ENCODE results near the gene PLIN5.

Gene PLIN5

DNA sequence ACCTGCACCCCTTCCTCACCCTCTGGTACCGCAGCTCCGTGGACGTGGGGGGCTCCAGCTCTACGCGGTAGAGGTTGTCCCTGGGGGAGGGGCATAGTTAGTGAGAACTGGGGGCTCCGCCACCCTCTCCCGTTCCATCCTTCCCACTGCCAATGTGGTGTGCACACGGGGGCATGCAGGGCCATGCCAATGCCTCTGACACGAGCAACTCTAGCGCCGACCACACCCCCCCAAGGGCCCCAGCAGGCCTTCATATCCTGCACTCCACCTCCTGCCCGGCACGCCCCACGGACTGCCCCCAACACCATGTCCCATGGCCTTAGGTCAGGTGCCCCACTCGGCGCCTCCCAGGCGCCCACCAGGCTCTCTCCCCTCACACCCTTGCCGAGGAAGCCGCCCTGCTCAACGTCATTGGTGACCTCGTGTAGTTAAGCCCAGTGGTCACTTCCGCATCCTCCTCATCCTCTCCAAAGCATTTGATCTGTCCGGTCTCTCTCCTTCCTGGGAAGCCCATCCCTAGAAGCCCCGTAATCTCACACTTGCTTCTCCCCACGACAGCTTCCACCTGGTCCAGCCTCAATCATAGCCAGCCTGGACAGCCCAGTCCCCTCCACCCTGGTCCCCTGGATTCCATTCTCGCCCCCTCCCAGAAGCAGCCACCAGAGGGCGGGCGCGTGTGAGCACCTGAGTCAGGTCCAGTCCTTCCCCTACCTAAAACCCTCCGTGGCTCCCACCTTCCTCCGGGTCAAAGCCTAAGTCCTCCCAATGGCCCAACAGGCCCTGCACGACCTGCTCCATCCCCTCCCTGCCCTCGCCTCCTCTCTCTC, 22.3 kb upstream of the PLIN5 start:
- no peaks in the 10 kb centered on the region for H3K79me1 ChIP-seq (ENCODE audit: low read length)
- H3K27me3 ChIP-seq (ENCODE audit: insufficient read depth, low read length) = no peaks in the 10 kb centered on the region
- no peak overlapping the region for H3K14ac ChIP-seq (ENCODE audit: low read length)
- DNase-seq = peak in 1 of 2 donors; percentile 51
- H2BK120ac ChIP-seq (ENCODE audit: insufficient read depth, low read length, poor library complexity) = no peak overlapping the region
- H3K9me3 ChIP-seq (ENCODE audit: insufficient read depth, low read depth, low read length) = no peaks in the 10 kb centered on the region
- no peaks in the 10 kb centered on the region for H3K36me3 ChIP-seq (ENCODE audit: control insufficient read depth in 1 of 2, insufficient read depth in 2 of 2, low read length in 2 of 2)
- no peak overlapping the region for H3K4me2 ChIP-seq (ENCODE audit: low read length)
- no CpG with 5 or more reads among the region's 33 CpGs for WGBS (ENCODE audit: extremely low coverage, insufficient coverage, insufficient read length)
- H4K12ac ChIP-seq (ENCODE audit: low read depth, low read length) = no peak overlapping the region
- no peak overlapping the region for H2BK5ac ChIP-seq (ENCODE audit: low read depth, low read length, poor library complexity)
- H3K9ac ChIP-seq (ENCODE audit: low read length) = no peak overlapping the region
- H4K91ac ChIP-seq (ENCODE audit: low read depth, low read length) = no peak overlapping the region
- H3K4ac ChIP-seq (ENCODE audit: low read depth, low read length) = no peak overlapping the region
- no peak overlapping the region for H3K4me3 ChIP-seq (ENCODE audit: low read depth, low read length)
- no peak overlapping the region for H3K23ac ChIP-seq (ENCODE audit: low read length)
- H3K27ac ChIP-seq (ENCODE audit: low read depth, low read length) = no peak overlapping the region
- H2BK12ac ChIP-seq (ENCODE audit: low read length) = no peak overlapping the region
- H3K79me2 ChIP-seq (ENCODE audit: control insufficient read depth, insufficient read depth, low read length, poor library complexity) = no peaks in the 10 kb centered on the region
- H4K8ac ChIP-seq (ENCODE audit: low read depth, low read length) = no peak overlapping the region
- H3K18ac ChIP-seq (ENCODE audit: low read length) = no peak overlapping the region
- H2AFZ ChIP-seq (ENCODE audit: insufficient read depth, low read length, poor library complexity) = no peak overlapping the region
- no peaks in the 10 kb centered on the region for H3K4me1 ChIP-seq (ENCODE audit: control insufficient read depth in 1 of 2, insufficient read depth in 2 of 2, low read length in 2 of 2)
- H2AK5ac ChIP-seq (ENCODE audit: low read length) = no peak overlapping the region

DNA sequence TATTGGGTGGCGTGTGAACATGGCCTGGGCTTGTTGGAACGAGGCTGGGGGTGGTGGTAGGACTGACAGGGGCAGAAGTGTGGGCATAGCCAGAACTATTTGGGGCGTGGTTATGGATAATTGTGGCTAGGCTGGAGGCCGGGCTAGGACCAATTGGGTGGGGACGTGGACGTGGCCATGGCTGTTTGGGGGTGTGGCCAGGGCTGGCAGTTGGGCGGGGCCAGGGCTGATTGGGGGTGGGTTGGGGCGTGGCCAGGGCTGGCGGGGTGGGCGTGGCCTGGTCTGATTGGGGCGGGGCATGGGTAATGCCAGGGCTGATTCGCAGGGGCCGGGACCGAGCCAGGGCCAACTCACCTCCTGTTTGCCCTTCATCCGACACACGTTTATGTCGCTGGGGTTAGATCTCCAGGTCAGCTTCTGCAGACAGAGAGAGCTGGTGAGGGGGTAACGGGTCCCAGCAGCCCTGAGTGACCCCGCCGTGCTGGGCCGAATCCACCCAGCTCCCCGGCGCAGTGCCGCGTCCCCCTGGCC, 21.6 kb upstream of the PLIN5 start:
- H4K8ac ChIP-seq (ENCODE audit: low read depth, low read length) = no peak overlapping the region
- no peak overlapping the region for H3K4me3 ChIP-seq (ENCODE audit: low read depth, low read length)
- no peak overlapping the region for H2BK5ac ChIP-seq (ENCODE audit: low read depth, low read length, poor library complexity)
- no peak overlapping the region for H3K27ac ChIP-seq (ENCODE audit: low read depth, low read length)
- no peak overlapping the region for H3K4me2 ChIP-seq (ENCODE audit: low read length)
- H3K4me1 ChIP-seq (ENCODE audit: control insufficient read depth in 1 of 2, insufficient read depth in 2 of 2, low read length in 2 of 2) = no peaks in the 10 kb centered on the region
- no peaks in the 10 kb centered on the region for H3K9me3 ChIP-seq (ENCODE audit: insufficient read depth, low read depth, low read length)
- no peaks in the 10 kb centered on the region for H3K27me3 ChIP-seq (ENCODE audit: insufficient read depth, low read length)
- H2AFZ ChIP-seq (ENCODE audit: insufficient read depth, low read length, poor library complexity) = no peak overlapping the region
- H2BK120ac ChIP-seq (ENCODE audit: insufficient read depth, low read length, poor library complexity) = no peak overlapping the region
- no peaks in the 10 kb centered on the region for H3K79me2 ChIP-seq (ENCODE audit: control insufficient read depth, insufficient read depth, low read length, poor library complexity)
- H2BK12ac ChIP-seq (ENCODE audit: low read length) = no peak overlapping the region
- no peak overlapping the region for H4K12ac ChIP-seq (ENCODE audit: low read depth, low read length)
- H3K18ac ChIP-seq (ENCODE audit: low read length) = no peak overlapping the region
- H3K9ac ChIP-seq (ENCODE audit: low read length) = no peak overlapping the region
- peak; percentile 33 to 55 for DNase-seq
- H2AK5ac ChIP-seq (ENCODE audit: low read length) = no peak overlapping the region
- no peak overlapping the region for H3K4ac ChIP-seq (ENCODE audit: low read depth, low read length)
- H3K14ac ChIP-seq (ENCODE audit: low read length) = no peak overlapping the region
- WGBS (ENCODE audit: extremely low coverage, insufficient coverage, insufficient read length) = no CpG with 5 or more reads among the region's 25 CpGs
- H3K23ac ChIP-seq (ENCODE audit: low read length) = no peak overlapping the region
- H3K79me1 ChIP-seq (ENCODE audit: low read length) = no peaks in the 10 kb centered on the region
- H3K36me3 ChIP-seq (ENCODE audit: control insufficient read depth in 1 of 2, insufficient read depth in 2 of 2, low read length in 2 of 2) = no peaks in the 10 kb centered on the region
- H4K91ac ChIP-seq (ENCODE audit: low read depth, low read length) = no peak overlapping the region

DNA sequence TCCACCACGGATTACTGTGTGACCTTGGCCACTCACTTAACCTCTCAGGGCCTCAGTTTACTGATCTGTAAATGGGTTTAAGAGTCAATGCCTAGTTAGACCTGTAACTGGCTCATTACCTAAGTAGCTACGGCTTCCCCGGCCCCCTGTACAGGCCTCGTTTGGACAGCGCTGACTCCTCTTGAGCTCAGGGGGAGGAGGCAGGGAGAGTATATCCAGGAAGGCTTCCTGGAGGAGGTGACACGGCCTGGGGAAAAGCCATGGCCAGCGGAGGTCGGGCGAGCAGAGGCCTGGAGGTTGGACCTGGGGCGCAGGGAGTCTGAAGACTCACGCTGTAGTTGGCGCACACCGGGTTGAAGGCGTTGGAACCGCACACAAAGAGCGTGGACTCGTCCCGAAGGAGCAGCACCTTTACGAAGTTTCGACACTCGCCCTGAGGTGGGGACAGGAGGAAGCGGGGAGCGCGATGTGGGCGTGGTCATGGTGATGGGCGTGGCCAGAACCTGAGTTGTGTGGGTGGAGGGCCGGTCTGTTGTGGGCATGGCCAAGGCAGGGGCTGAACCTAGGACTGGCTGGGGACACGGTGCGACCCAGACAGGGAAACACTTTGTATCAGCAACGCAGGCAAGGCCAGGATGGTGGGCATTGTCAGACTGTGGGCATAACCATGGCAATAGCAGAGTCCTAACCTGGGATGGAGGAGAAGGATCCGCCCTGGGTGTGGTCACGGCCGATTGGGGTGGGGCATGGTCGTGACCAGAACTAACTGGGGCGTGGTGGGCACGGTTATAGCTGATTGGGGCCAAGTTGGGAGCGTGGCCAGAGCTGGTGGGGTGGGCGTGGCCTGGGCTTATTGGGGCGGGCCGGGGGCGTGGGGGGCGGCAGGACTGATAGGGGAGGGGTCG, 20.9 kb upstream of the PLIN5 start:
- Histone ChIP-seq H3K9me3 (ENCODE audit: insufficient read depth, low read depth, low read length) (no peaks in the 10 kb centered on the region), H3K4me3 (ENCODE audit: low read depth, low read length) (no peak overlapping the region), H4K12ac (ENCODE audit: low read depth, low read length) (no peak overlapping the region), H3K4ac (ENCODE audit: low read depth, low read length) (no peak overlapping the region), H3K4me2 (ENCODE audit: low read length) (no peak overlapping the region), H3K4me1 (ENCODE audit: control insufficient read depth in 1 of 2, insufficient read depth in 2 of 2, low read length in 2 of 2) (no peaks in the 10 kb centered on the region), H2AK5ac (ENCODE audit: low read length) (no peak overlapping the region), H2BK5ac (ENCODE audit: low read depth, low read length, poor library complexity) (no peak overlapping the region), H3K79me1 (ENCODE audit: low read length) (no peaks in the 10 kb centered on the region), H4K8ac (ENCODE audit: low read depth, low read length) (no peak overlapping the region), H3K79me2 (ENCODE audit: control insufficient read depth, insufficient read depth, low read length, poor library complexity) (no peaks in the 10 kb centered on the region), H2AFZ (ENCODE audit: insufficient read depth, low read length, poor library complexity) (no peak overlapping the region), H2BK120ac (ENCODE audit: insufficient read depth, low read length, poor library complexity) (no peak overlapping the region), H3K27ac (ENCODE audit: low read depth, low read length) (no peak overlapping the region), H4K91ac (ENCODE audit: low read depth, low read length) (no peak overlapping the region), H3K18ac (ENCODE audit: low read length) (no peak overlapping the region), H3K14ac (ENCODE audit: low read length) (no peak overlapping the region), H3K9ac (ENCODE audit: low read length) (no peak overlapping the region), H2BK12ac (ENCODE audit: low read length) (no peak overlapping the region), H3K23ac (ENCODE audit: low read length) (no peak overlapping the region), H3K27me3 (ENCODE audit: insufficient read depth, low read length) (no peaks in the 10 kb centered on the region), H3K36me3 (ENCODE audit: control insufficient read depth in 1 of 2, insufficient read depth in 2 of 2, low read length in 2 of 2) (no peaks in the 10 kb centered on the region)
- no CpG with 5 or more reads among the region's 43 CpGs for WGBS (ENCODE audit: extremely low coverage, insufficient coverage, insufficient read length)
- peak in 1 of 2 donors; percentile 44 for DNase-seq

DNA sequence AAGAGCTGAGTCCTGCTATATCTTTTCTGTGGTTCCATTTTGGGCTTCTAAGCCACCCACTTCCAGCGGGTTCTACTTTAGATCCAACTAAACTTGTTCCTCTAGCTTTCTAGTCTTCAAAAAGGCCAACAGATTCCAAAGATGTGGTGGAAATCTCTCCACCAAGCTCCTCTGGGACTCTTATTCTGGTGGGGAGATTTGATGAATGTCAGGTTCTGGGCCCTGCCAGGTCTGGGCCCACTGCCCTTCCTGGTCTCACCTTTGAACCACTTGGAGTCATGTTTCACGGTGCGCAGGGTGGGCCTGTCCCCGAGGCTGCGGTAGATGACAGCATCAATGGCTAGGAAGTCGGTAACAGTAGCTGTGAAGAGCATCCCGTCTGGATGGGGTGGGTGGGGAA, 19.7 kb upstream of the PLIN5 start:
- Histone ChIP-seq H3K14ac (ENCODE audit: low read length) (no peak overlapping the region), H3K79me2 (ENCODE audit: control insufficient read depth, insufficient read depth, low read length, poor library complexity) (no peaks in the 10 kb centered on the region), H3K18ac (ENCODE audit: low read length) (no peak overlapping the region), H3K27ac (ENCODE audit: low read depth, low read length) (no peak overlapping the region), H3K27me3 (ENCODE audit: insufficient read depth, low read length) (no peaks in the 10 kb centered on the region), H3K9ac (ENCODE audit: low read length) (no peak overlapping the region), H4K12ac (ENCODE audit: low read depth, low read length) (no peak overlapping the region), H3K4me2 (ENCODE audit: low read length) (no peak overlapping the region), H2BK12ac (ENCODE audit: low read length) (no peak overlapping the region), H3K4me1 (ENCODE audit: control insufficient read depth in 1 of 2, insufficient read depth in 2 of 2, low read length in 2 of 2) (no peaks in the 10 kb centered on the region), H2BK5ac (ENCODE audit: low read depth, low read length, poor library complexity) (no peak overlapping the region), H2BK120ac (ENCODE audit: insufficient read depth, low read length, poor library complexity) (no peak overlapping the region), H3K4me3 (ENCODE audit: low read depth, low read length) (no peak overlapping the region), H3K79me1 (ENCODE audit: low read length) (no peaks in the 10 kb centered on the region), H4K8ac (ENCODE audit: low read depth, low read length) (no peak overlapping the region), H3K9me3 (ENCODE audit: insufficient read depth, low read depth, low read length) (peaks cover 3% of the 10 kb centered on the region), H2AK5ac (ENCODE audit: low read length) (no peak overlapping the region), H3K4ac (ENCODE audit: low read depth, low read length) (no peak overlapping the region), H4K91ac (ENCODE audit: low read depth, low read length) (no peak overlapping the region), H3K23ac (ENCODE audit: low read length) (no peak overlapping the region), H3K36me3 (ENCODE audit: control insufficient read depth in 1 of 2, insufficient read depth in 2 of 2, low read length in 2 of 2) (no peaks in the 10 kb centered on the region), H2AFZ (ENCODE audit: insufficient read depth, low read length, poor library complexity) (no peak overlapping the region)
- WGBS (ENCODE audit: extremely low coverage, insufficient coverage, insufficient read length) = no CpG with 5 or more reads among the region's 7 CpGs
- DNase-seq = no peak
